GM12891 (cell line): ENCODE data around the gene AKIP1.
A peak's percentile ranks its signal among the peaks of the same experiment; 100 is the strongest.
"Not testable (repeated sequence)": the region's sequence is repeated elsewhere in the genome, so short reads cannot be mapped to it uniquely, and the experiment has no call there.

Source experiments
- DNase-seq: peaks from one replicate; pipeline ENCODE4 v3.0.0; 2011; ENCODE audit warnings: low spot score; ENCODE audit not compliant: insufficient read length
- FAIRE-seq: peaks from 2 replicates; lab custom pipeline; 2011; peaks lifted over from hg19 to GRCh38; lab: Jason Lieb, UNC
- PAX5 ChIP-seq: IDR thresholded peaks from 2 replicates; pipeline ENCODE4 v1.6.1; 2011; ENCODE audit warnings: low read length, moderate library complexity, mild to moderate bottlenecking; ENCODE audit not compliant: insufficient read depth, severe bottlenecking
- POLR2A ChIP-seq: IDR thresholded peaks from 2 replicates; pipeline ENCODE4 v1.6.1; 2011; ENCODE audit warnings: low read depth, low read length, control low read depth
- POLR2AphosphoS5 ChIP-seq: IDR thresholded peaks from 2 replicates; pipeline ENCODE4 v1.6.1; 2011; ENCODE audit warnings: low read depth, low read length, control low read depth
- POU2F2 ChIP-seq: IDR thresholded peaks from 2 replicates; pipeline ENCODE4 v1.6.1; 2011; ENCODE audit warnings: low read depth, mild to moderate bottlenecking, control low read depth, low read length, moderate library complexity
- SPI1 ChIP-seq: IDR thresholded peaks from 2 replicates; pipeline ENCODE4 v1.6.1; 2011; ENCODE audit warnings: low read depth, low read length, control low read depth
- TAF1 ChIP-seq: IDR thresholded peaks from 2 replicates; pipeline ENCODE4 v1.6.1; 2011; ENCODE audit warnings: low read depth, low read length, control low read depth

The AKIP1 gene

DNA sequence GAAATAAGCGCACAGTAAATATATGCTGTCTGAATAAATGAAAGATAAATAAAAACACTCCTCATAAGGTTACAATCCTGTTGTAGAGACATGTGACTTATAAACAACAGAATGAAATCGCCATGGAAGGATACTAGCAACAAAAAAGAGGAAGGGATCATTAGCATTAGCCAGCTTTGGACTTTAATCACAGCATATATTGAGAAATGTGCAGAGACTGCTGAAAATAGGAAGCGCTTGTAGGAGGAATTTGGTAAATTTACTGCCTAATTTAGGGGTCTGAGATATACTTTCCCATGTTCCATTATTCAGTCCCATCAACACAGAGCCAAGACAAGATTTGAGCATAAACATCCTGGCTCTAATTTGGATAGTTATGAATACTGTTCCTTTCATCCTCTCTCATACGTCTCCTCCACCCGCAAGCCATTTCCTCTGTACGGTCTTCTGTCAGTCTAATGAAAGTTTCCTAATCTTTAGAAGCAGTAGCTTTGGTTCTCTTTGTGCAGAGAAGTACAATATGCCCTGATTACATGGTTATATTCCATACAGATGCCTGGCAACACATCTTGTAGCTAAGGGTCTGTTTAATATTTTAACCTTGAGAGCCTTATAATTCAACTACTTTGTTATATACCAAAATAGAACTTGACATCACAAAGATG, 37.1 kb upstream of the AKIP1 start:
- peak; percentile 43 for FAIRE-seq
- no peak for DNase-seq
- TF ChIP-seq POLR2AphosphoS5 (no peak), POU2F2 (no peak), SPI1 (no peak), TAF1 (no peak), PAX5 (no peak), POLR2A (no peak)

DNA sequence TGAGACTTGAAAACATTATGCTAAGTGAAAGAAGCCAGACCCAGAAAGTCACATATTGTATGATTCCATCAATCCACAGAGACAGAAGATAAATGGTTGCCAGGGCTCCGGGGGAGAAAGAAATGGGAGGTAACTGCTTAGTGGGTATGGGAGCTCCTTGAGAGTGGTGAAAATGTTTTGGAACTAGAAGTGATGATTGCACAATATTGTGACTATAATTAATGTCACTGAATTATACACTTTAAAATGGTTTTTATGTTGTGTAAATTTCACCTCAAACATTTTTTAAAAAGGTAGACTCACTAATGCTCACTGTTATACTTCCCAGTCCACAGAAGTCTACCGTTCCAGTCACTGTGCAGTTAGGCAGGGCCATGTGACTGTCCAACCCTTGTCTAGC, 32.2 kb upstream of the AKIP1 start:
- DNase-seq (no peak), FAIRE-seq (no peak)
- TF ChIP-seq POLR2A (no peak), POU2F2 (no peak), SPI1 (no peak), TAF1 (no peak), PAX5 (no peak), POLR2AphosphoS5 (no peak)

- DNase-seq, FAIRE-seq: not testable (repeated sequence)
These were observed 29.4 kb upstream of the AKIP1 start for GRCh38 chr11:8881585-8881984.

DNA sequence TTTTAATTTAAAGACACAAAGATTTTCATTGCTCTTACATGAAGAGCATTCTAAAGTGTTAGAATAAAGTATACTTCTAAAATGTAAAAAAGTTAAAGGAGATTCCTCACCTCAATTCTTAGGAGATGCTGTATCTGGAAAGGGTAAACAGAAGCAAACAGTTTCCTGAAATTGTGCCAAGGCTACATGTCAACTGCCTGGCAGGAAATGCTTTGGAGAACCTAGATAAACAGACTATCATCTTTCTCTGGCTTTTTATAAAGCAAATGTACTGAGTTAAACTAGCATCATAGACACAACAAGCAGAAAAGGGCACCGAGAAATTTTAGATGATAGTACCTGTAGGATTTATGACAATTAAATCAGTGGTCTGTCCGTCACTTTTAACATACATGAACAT, 24.7 kb upstream of the AKIP1 start:
- TF ChIP-seq SPI1 (no peak), TAF1 (no peak), POLR2A (no peak), POLR2AphosphoS5 (no peak), PAX5 (no peak), POU2F2 (no peak)
- DNase-seq (no peak), FAIRE-seq (no peak)

DNA sequence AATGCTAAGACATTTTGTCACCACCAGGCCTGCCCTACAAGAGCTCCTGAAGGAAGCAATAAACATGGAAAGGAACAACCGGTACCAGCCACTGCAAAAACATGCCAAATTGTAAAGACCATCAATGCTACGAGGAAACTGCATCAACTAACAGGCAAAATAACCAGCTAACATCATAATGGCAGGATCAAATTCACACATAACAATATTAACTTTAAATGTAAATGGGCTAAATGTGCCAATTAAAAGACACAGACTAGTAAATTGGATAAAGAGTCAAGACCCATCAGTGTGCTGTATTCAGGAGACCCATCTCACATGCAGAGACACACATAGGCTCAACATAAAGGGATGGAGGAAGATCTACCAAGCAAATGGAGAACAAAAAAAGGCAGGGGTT, 19.8 kb upstream of the AKIP1 start:
- FAIRE-seq, DNase-seq: not testable (repeated sequence)

DNA sequence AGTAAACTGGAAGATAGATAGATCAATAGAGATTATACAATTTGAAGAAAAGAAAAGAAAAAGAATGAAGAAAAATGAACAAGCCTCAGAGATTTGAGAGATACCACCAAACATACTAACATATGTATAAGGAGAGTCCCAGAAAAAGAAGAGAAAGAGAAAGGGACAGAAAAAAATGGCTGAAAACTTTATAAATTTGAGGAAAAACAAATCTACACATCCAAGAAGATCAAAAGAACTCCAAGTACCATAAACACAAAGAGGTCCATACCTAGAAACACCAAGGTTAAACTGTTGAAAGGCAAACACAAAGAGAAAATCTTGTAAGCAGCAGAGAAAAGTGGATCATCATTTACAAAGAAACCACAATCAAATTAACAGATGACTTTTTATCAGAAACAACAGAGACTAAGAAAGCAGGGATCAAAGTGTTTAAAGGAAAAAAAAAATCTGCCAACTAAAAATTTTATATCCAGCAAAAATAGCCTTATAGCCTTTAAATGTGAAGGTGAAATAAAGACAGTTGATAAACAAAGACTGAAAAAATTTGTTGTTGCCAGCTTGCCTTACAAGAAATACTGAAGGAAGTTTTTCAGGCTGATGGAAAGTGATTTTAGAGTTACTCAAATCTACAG, 11.8 kb upstream of the AKIP1 start:
- DNase-seq = no peak
- TF ChIP-seq PAX5 = no peak
- TF ChIP-seq SPI1 = no peak
- no peak for TF ChIP-seq TAF1
- TF ChIP-seq POU2F2 = no peak
- FAIRE-seq = no peak

GRCh38 chr11:8905528-8906165, 5.3 kb upstream of the AKIP1 start:
- no peak for TF ChIP-seq SPI1
- no peak for TF ChIP-seq TAF1
- no peak for TF ChIP-seq POLR2AphosphoS5
- TF ChIP-seq POU2F2 = no peak
- TF ChIP-seq PAX5 = no peak
- TF ChIP-seq POLR2A = no peak
- FAIRE-seq = no peak
- DNase-seq = no peak

GRCh38 chr11:8907116-8907515, 3.9 kb upstream of the AKIP1 start:
- FAIRE-seq (no peak), DNase-seq (no peak)
- no peak for TF ChIP-seq POLR2AphosphoS5
- TF ChIP-seq POLR2A = no peak
- TF ChIP-seq POU2F2 = no peak
- TF ChIP-seq SPI1 = no peak
- TF ChIP-seq PAX5 = no peak
- no peak for TF ChIP-seq TAF1

- TF ChIP-seq TAF1 (no peak), PAX5 (no peak), POLR2A (no peak), SPI1 (no peak), POLR2AphosphoS5 (no peak), POU2F2 (no peak)
- no peak for DNase-seq
- FAIRE-seq = no peak
These were observed 2.9 kb upstream of the AKIP1 start for GRCh38 chr11:8908099-8908498.

DNA sequence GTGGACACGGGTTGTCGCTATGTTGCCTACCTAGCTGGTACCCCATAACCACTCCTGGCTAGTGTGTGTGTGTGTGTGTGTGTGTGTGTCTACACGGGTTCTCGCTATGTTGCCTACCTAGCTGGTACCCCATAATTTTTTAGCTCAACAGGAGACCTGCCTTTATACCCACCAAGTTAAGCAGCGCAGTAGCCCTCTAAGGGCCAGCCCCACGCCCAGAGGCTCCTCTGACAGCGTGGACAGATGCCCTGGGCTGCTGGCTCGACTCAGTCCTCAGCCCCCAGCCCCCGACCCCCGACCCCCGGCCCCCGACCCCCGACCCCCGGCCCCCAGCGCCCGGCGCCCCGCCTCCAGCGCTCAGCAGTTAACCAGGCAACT, 351 bp upstream of the AKIP1 start:
- FAIRE-seq = no peak

More for the DNA sequence above, 351 bp upstream of the AKIP1 start:
- no peak for DNase-seq
- no peak for TF ChIP-seq POLR2AphosphoS5
- no peak for TF ChIP-seq SPI1
- TF ChIP-seq PAX5 = no peak
- no peak for TF ChIP-seq POLR2A
- TF ChIP-seq TAF1 = no peak
- TF ChIP-seq POU2F2 = no peak
